AG08396 (cell line): ENCODE data around the gene NUDT5.
"Not testable (repeated sequence)": the region's sequence is repeated elsewhere in the genome, so short reads cannot be mapped to it uniquely, and the experiment has no call there.

Source experiments
- DNase-seq: peaks from one replicate; pipeline ENCODE4 v3.0.0; 2012; ENCODE audit warnings: low spot score, mixed read lengths

Gene NUDT5

GRCh38 chr10:12195603-12196506, at the start of gene NUDT5, which contains the start of gene CDC123:
TSS of gene NUDT5 (minus strand) at chr10:12195891. CDS start at chr10:12186291, 9,600 bp downstream.
TSS of gene CDC123 (plus strand) at chr10:12196188. CDS start at chr10:12196246, 58 bp downstream.
- DNase-seq: peak; percentile 87

GRCh38 chr10:12243864-12244620, 48.4 kb upstream of the NUDT5 start:
- DNase-seq: no peak

GRCh38 chr10:12241810-12242529, 46.3 kb upstream of the NUDT5 start:
- no peak for DNase-seq

GRCh38 chr10:12238821-12239220, 43.1 kb upstream of the NUDT5 start:
- DNase-seq: no peak

GRCh38 chr10:12237265-12238220, 41.9 kb upstream of the NUDT5 start:
- DNase-seq: no peak

- peak; percentile 20 for DNase-seq
Observed at GRCh38 chr10:12235796-12236195, 40.1 kb upstream of the NUDT5 start.

GRCh38 chr10:12235116-12235694, 39.5 kb upstream of the NUDT5 start:
- DNase-seq: peak; percentile 28

GRCh38 chr10:12234687-12235086, 39.0 kb upstream of the NUDT5 start:
- DNase-seq: not testable (repeated sequence)

GRCh38 chr10:12228851-12229250, 33.2 kb upstream of the NUDT5 start:
- no peak for DNase-seq

GRCh38 chr10:12226438-12226837, 30.7 kb upstream of the NUDT5 start:
- not testable (repeated sequence) for DNase-seq

GRCh38 chr10:12225444-12225843, 29.8 kb upstream of the NUDT5 start:
- no peak for DNase-seq

GRCh38 chr10:12221323-12222298, 25.9 kb upstream of the NUDT5 start:
- peak; percentile 12 for DNase-seq

GRCh38 chr10:12218991-12219390, 23.3 kb upstream of the NUDT5 start:
- no peak for DNase-seq

- DNase-seq: peak; percentile 18
Observed at GRCh38 chr10:12214763-12215218, 19.1 kb upstream of the NUDT5 start.

- DNase-seq: no peak
Observed at GRCh38 chr10:12214093-12214492, 18.4 kb upstream of the NUDT5 start.

GRCh38 chr10:12213621-12214020, 17.9 kb upstream of the NUDT5 start:
- DNase-seq: no peak

GRCh38 chr10:12212454-12212853, 16.8 kb upstream of the NUDT5 start:
- no peak for DNase-seq

GRCh38 chr10:12208460-12208859, 12.8 kb upstream of the NUDT5 start:
- DNase-seq: no peak

GRCh38 chr10:12207114-12207513, 11.4 kb upstream of the NUDT5 start:
- no peak for DNase-seq
